T follicular helper cell (primary cell): ENCODE results near the gene PGP.

ENCODE experiments used
- DNase-seq: peaks from one replicate; pipeline ENCODE4 v3.0.0-alpha.2; 2020; ENCODE audit warnings: low read depth

PGP gene

GRCh38 chr16:2163211-2163881, 51.3 kb downstream of the PGP start:
- no peak for DNase-seq

GRCh38 chr16:2162676-2163118, 51.9 kb downstream of the PGP start:
- DNase-seq: no peak

GRCh38 chr16:2161911-2162310, 52.7 kb downstream of the PGP start:
- DNase-seq: no peak
